Effector memory CD8-positive, alpha-beta T cell (primary cell): Measurements from ENCODE around the gene MINPP1.
A peak's percentile ranks its signal among the peaks of the same experiment; 100 is the strongest.

Experiments
- ATAC-seq: fragments of 150-1000 bp; cut with Tn5 transposase; replicated peaks from 2 replicates; pipeline ENCODE4 v1.10.0; 2021; ENCODE audit warnings: mild to moderate bottlenecking, moderate library complexity
- DNase-seq, 3 experiments: peaks; one replicate each; pipeline ENCODE4 v3.0.0; 2021
- H3K27ac Mint-ChIP-seq, 2 donors: one replicate each; pipeline ENCODE4 v1.8.0; 2022; ENCODE audit warnings: mild to moderate bottlenecking in 2 of 2, mixed read lengths in 2 of 2, moderate library complexity in 2 of 2
- H3K27me3 Mint-ChIP-seq, 2 donors: one replicate each; pipeline ENCODE4 v1.8.0; 2022; ENCODE audit warnings: mixed read lengths in 2 of 2
- H3K36me3 Mint-ChIP-seq: one replicate; pipeline ENCODE4 v1.8.0; 2022; ENCODE audit warnings: mild to moderate bottlenecking, moderate library complexity, mixed read lengths; ENCODE audit not compliant: insufficient read depth
- H3K4me1 Mint-ChIP-seq, 2 donors: one replicate each; pipeline ENCODE4 v1.8.0; 2022; ENCODE audit warnings: low read depth in 2 of 2, mixed read lengths in 2 of 2
- H3K4me3 Mint-ChIP-seq, 2 donors: one replicate each; pipeline ENCODE4 v1.8.0; 2022; ENCODE audit warnings: mild to moderate bottlenecking in 2 of 2, mixed read lengths in 2 of 2, moderate library complexity in 2 of 2
- H3K9me3 Mint-ChIP-seq, 2 donors: one replicate each; pipeline ENCODE4 v1.8.0; 2022; ENCODE audit warnings: mixed read lengths in 2 of 2

The MINPP1 gene

DNA sequence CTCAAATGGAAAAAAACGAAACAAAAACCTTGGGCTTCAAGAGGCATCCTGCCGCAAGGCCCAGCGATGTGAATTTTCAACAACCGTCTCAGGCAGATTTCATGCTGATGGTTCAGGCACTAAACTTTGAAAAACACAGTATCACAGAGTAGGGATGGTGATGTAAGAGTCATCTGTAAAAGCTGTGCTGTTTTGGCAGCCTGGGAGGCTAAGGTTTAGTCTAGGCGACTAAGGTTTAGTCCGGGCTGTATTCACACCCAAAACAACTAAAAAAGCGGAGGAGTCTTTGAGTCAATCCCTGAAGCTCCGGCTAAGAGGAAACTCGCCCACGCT, 420 bp upstream of the MINPP1 start:
- no peaks in the 10 kb centered on the region for H3K27me3 Mint-ChIP-seq
- peaks cover 16% of the 10 kb centered on the region for H3K36me3 Mint-ChIP-seq
- no peak for ATAC-seq
- peaks cover 11 to 21% of the 10 kb centered on the region in 2 donors for H3K4me1 Mint-ChIP-seq
- peak overlapping the region; percentile 64 to 89 for H3K27ac Mint-ChIP-seq
- no peak for DNase-seq
- H3K9me3 Mint-ChIP-seq = no peaks in the 10 kb centered on the region
- peak overlapping the region; percentile 95 to 97 for H3K4me3 Mint-ChIP-seq

DNA sequence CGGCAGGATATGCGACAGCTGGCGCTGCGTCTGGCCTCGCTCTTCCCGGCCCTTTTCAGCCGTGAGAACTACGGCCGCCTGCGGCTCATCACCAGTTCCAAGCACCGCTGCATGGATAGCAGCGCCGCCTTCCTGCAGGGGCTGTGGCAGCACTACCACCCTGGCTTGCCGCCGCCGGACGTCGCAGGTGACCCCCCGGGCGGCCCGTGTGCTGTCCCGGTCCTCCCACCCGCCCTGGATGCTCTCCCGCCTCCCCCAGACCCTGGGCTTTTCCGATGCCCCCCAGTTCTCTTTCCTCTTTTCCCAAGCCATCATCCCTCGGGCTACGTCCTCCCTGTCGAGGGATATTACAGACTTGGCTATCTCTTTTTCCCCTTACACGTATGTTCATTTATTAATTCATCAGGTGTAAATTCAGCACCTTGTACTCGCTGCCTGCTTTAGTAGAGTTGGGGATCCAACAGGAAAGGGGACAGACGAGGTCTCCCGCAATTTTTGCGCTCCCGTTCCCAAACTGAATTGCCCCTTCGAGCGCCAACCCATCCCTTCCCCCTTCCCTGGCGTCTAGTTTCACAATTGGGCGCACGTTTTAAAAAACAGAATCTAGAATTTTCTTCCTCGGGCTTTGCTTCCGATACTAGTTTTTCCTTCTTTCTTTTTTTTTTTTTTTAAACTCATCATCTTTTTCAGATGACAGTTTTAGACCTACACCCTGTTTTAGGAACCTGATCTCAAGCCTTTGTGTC, 846 bp downstream of the MINPP1 start:
- H3K4me3 Mint-ChIP-seq = peak overlapping the region; percentile 95 to 97
- DNase-seq (peak; percentile 8 to 17 (median 9)), ATAC-seq (peak; percentile 62)
- peaks cover 11 to 21% of the 10 kb centered on the region in 2 donors for H3K4me1 Mint-ChIP-seq
- no peaks in the 10 kb centered on the region for H3K27me3 Mint-ChIP-seq
- H3K36me3 Mint-ChIP-seq = peaks cover 17% of the 10 kb centered on the region
- peak overlapping the region; percentile 89 to 95 for H3K27ac Mint-ChIP-seq
- no peaks in the 10 kb centered on the region for H3K9me3 Mint-ChIP-seq

DNA sequence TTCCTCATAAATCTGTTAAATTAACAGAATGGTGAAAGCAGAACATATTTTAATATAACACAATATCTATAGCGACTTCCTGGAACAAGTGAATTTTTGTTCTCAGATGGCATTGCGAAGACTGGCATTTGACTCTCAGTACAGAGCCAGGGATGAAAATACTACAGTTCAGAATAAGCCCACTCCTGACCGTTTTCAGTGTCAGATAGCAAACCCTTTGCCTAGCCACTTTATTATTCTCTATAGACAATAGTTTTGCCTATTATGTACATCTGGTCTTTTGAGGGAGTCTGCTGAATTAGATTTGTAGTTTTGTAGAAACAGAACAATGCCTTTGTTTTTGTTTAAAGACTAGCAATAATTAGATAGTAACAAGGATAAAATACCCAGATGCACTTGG, 2.3 kb downstream of the MINPP1 start:
- Mint-ChIP-seq H3K9me3 (no peaks in the 10 kb centered on the region), H3K4me1 (peaks cover 11 to 29% of the 10 kb centered on the region in 2 donors), H3K4me3 (no peak overlapping the region), H3K27me3 (no peaks in the 10 kb centered on the region), H3K27ac (no peak overlapping the region), H3K36me3 (peaks cover 19% of the 10 kb centered on the region)
- ATAC-seq (no peak), DNase-seq (no peak)

DNA sequence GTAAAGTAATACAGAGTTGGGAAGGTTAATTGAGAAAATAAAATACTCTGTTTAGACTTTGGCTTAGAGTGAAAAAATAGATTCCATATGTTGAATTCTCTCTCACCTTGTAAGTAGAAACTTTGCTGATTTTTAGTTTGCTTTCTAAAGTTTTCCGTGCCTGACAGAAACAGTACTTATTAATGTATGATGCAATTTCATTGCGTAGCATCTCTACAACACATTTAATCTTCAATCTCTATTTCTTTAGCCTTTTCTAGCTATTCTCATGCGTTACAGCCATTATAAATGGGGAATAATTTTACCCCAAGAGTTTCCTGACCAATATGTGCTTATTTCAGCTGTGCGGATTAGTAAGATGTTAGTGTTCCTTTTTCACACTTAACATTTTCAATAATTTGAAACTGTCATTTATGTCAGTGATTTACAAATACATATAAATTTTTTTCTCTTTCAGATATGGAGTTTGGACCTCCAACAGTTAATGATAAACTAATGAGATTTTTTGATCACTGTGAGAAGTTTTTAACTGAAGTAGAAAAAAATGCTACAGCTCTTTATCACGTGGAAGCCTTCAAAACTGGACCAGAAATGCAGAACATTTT, 3.3 kb downstream of the MINPP1 start:
- ATAC-seq = no peak
- peaks cover 20% of the 10 kb centered on the region for H3K36me3 Mint-ChIP-seq
- H3K4me1 Mint-ChIP-seq = peaks cover 11 to 32% of the 10 kb centered on the region in 2 donors
- no peaks in the 10 kb centered on the region for H3K9me3 Mint-ChIP-seq
- no peak overlapping the region for H3K27ac Mint-ChIP-seq
- no peaks in the 10 kb centered on the region for H3K27me3 Mint-ChIP-seq
- no peak for DNase-seq
- H3K4me3 Mint-ChIP-seq = no peak overlapping the region

DNA sequence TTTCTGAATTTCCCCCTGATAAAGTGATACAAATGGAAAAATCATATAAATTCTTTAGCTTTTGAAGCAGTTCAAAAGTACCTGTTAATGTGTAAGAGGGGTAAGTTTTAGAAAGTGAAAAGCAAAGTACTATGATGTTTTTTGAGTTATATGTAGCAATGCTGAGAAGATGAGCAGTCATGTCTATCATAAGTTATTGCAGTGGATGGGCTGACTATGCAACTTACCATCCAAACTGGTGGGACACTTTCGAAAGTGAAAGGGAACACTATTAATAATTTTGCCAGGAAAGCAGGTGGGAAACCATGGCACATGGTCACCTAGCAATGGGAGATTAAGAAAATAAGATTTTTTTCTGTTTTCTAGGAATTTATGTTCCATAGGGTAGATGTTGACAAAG, 4.1 kb downstream of the MINPP1 start:
- ATAC-seq = no peak
- no peaks in the 10 kb centered on the region for H3K27me3 Mint-ChIP-seq
- no peak overlapping the region for H3K4me3 Mint-ChIP-seq
- no peak for DNase-seq
- no peaks in the 10 kb centered on the region for H3K9me3 Mint-ChIP-seq
- H3K36me3 Mint-ChIP-seq = peaks cover 27% of the 10 kb centered on the region
- H3K27ac Mint-ChIP-seq = no peak overlapping the region
- H3K4me1 Mint-ChIP-seq = peaks cover 11 to 32% of the 10 kb centered on the region in 2 donors

DNA sequence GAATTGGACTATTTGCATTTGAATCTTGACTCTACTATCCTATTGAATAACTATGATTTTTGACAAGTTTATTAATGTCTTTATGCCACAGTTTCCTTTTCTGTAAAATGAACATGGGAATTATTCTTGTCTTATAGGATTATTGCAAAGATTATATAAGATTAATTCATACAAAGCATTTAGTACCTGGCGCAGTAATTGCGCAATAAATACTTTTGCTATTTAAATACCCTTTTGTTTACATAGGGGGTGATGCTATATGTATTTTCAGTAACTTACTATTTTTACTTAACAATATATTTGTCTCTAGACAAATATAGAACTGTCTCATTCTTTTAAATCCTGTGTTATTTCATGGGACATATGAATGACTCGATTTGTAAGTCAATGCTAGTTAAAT, 5.3 kb downstream of the MINPP1 start:
- Mint-ChIP-seq H3K9me3 (no peaks in the 10 kb centered on the region), H3K36me3 (peaks cover 39% of the 10 kb centered on the region), H3K4me3 (no peak overlapping the region), H3K27me3 (no peaks in the 10 kb centered on the region), H3K27ac (no peak overlapping the region), H3K4me1 (peaks cover 11 to 32% of the 10 kb centered on the region in 2 donors)
- DNase-seq = no peak
- no peak for ATAC-seq

DNA sequence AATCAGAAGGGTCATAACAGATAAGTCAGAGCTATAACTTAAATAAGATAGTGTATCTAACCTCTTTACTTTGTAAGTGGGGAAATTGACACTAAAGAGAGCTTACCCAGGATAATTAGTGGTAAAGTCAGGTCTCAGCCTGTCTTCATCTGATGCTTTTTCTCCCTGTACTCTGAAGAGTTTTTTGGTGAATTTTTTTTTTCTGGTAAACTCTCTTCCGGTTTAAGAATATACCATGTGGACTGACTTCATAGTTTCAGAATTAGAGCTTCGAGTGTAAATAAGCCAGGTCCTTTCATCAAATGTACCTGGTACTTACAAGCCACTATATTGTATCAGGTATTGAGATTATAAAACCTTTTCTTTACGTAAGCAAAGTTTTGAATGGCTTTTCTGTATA, 6.8 kb downstream of the MINPP1 start:
- Mint-ChIP-seq H3K27me3 (no peaks in the 10 kb centered on the region), H3K9me3 (no peaks in the 10 kb centered on the region), H3K27ac (no peak overlapping the region), H3K4me3 (no peak overlapping the region), H3K4me1 (peaks cover 0 to 18% of the 10 kb centered on the region in 2 donors), H3K36me3 (peaks cover 37% of the 10 kb centered on the region)
- DNase-seq = no peak
- no peak for ATAC-seq

DNA sequence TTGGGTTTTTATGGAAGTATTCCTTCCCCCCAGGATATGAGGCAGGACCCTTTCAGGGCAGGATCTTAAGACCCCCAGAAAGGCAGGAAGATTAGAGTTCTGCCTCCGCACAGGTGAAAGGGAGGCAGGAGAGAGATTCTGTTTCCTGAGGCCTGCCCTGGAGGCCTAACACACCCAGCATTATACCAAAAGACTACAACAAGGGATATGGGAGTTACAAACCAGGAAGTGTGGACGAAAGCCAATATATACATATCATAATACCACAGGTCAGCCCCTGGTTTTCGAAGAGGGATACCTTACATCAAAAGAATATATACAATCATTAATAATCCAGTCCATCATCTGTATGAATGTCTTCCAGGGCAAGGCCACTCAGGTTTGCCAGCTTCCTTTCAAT, 14.2 kb downstream of the MINPP1 start:
- H3K9me3 Mint-ChIP-seq = no peaks in the 10 kb centered on the region
- peaks cover 0 to 3% of the 10 kb centered on the region in 2 donors for H3K4me1 Mint-ChIP-seq
- no peak for ATAC-seq
- H3K27ac Mint-ChIP-seq = no peak overlapping the region
- H3K27me3 Mint-ChIP-seq = no peaks in the 10 kb centered on the region
- DNase-seq = no peak
- H3K36me3 Mint-ChIP-seq = peaks cover 31% of the 10 kb centered on the region
- no peak overlapping the region for H3K4me3 Mint-ChIP-seq

DNA sequence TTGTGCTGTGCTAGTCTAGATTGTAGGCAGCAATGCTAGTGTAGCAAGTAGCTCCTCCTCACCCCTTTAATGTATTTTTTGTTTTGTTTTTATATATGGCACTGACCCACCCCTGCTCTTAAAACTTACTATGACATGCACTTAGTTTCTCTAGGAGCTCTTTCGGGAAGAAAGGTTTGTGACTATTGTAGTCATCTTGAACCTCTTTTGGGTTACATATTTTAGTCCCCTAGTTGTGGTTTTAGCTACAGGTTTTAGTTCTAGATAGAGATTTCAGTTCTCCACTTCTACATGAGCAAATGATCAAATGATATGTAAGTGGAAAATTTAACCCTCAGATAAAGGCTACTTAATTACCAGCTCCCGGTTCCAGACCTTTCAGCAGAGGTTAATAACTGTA, 14.9 kb downstream of the MINPP1 start:
- DNase-seq = no peak
- Mint-ChIP-seq H3K9me3 (no peaks in the 10 kb centered on the region), H3K4me1 (peaks cover 0 to 3% of the 10 kb centered on the region in 2 donors), H3K4me3 (no peak overlapping the region), H3K27ac (no peak overlapping the region), H3K36me3 (peaks cover 27% of the 10 kb centered on the region), H3K27me3 (no peaks in the 10 kb centered on the region)
- no peak for ATAC-seq

DNA sequence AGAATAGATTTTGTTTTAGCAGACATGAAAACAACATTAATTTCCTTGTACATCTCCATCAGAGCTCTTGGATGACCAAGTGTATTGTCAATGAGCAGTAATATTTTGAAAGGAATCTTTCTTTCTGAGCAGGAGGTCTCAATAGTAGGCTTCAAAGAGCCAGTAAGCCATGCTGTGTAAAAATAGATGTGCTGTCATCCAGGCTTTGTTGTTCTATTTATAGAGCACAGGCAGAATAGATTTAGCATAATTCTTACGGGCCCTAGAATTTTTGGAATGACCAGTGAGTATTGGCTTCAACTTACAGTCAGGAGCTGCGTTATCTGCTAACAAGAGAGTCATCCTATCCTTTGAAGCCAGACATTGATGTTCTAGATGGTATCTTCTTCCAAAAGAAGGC, 19.0 kb downstream of the MINPP1 start:
- Mint-ChIP-seq H3K36me3 (peaks cover 16% of the 10 kb centered on the region), H3K4me1 (peaks cover 10 to 13% of the 10 kb centered on the region in 2 donors), H3K4me3 (no peak overlapping the region), H3K27ac (no peak overlapping the region), H3K27me3 (no peaks in the 10 kb centered on the region), H3K9me3 (no peaks in the 10 kb centered on the region)
- ATAC-seq (no peak), DNase-seq (no peak)

DNA sequence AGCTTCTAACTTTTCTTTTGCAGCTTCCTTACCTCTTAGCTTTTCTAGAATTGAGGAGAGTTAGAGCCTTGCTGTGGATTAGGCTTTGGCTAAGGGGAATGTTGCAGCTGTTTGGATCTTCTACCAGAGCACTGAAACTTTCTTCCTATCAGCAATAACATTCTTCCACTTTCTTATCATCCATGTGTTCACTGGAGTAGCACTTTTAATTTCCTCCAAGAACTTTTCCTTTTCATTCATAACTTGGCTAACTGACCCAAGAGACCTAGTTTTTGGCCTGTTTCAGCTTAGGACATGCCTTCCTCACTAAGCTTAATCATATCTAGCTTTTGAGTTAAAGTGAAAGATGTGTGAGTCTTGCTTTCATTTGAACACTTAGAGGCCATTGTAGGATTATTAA, 19.6 kb downstream of the MINPP1 start:
- H3K27me3 Mint-ChIP-seq = no peaks in the 10 kb centered on the region
- H3K36me3 Mint-ChIP-seq = peaks cover 16% of the 10 kb centered on the region
- peaks cover 12 to 17% of the 10 kb centered on the region in 2 donors for H3K4me1 Mint-ChIP-seq
- H3K27ac Mint-ChIP-seq = no peak overlapping the region
- no peak overlapping the region for H3K4me3 Mint-ChIP-seq
- no peaks in the 10 kb centered on the region for H3K9me3 Mint-ChIP-seq
- DNase-seq = no peak
- no peak for ATAC-seq

DNA sequence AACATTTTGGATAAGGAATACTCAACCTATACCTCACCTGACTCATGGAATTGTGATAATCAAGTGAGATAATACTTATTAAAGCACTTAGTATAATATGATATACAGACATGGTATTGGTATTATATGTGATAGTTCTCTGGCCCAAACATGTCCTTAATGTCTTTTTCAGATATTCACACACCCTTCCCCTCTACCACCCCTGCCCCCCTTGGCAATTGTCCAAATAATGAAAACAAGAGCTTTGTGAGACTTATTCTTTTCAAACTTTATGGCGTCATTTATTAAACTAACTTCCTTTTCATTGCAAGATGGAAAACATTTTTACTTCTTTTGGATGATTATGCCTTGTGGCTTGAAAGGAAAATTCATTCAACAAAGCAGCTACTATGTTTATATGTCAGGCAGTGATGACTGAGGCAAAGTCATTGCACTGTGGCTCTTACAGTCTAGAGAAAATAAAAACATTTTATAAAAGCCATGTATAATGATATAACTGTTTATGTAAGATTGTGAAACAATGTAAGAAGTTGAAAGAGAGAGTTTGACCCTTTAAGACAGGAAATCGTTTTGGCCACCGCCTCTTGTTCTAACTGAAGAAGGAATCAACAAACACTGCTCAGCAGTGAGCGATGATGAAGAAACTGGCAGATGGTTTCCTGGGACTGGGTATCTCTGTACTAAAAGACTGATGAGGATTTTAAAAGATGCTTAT, 27.4 kb downstream of the MINPP1 start:
- Mint-ChIP-seq H3K27me3 (no peaks in the 10 kb centered on the region), H3K4me1 (peaks cover 9 to 22% of the 10 kb centered on the region in 2 donors), H3K27ac (no peak overlapping the region), H3K4me3 (no peak overlapping the region), H3K9me3 (no peaks in the 10 kb centered on the region), H3K36me3 (peaks cover 4% of the 10 kb centered on the region)
- DNase-seq (no peak), ATAC-seq (no peak)

DNA sequence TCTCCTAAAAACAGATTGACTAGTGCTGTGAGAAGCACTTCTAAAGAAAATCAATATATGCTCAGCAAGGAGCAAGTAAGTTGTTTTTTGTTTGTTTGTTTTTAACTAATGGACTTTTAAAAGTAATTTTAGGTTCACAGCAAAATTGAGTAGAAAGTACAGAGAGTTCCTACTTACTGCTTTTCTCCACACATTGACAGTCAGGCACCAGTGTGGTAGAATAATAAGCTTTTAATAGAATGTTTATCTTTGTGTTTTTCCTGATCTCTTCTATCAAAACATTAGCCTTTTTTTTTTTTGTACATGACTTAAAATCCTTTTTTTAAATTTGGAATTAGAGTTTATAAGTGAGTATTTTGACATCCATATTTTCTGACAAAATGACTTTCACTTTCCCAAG, 28.0 kb downstream of the MINPP1 start:
- ATAC-seq = no peak
- Mint-ChIP-seq H3K9me3 (no peaks in the 10 kb centered on the region), H3K4me3 (no peak overlapping the region), H3K27me3 (no peaks in the 10 kb centered on the region), H3K27ac (no peak overlapping the region), H3K36me3 (peaks cover 2% of the 10 kb centered on the region), H3K4me1 (peaks cover 9 to 24% of the 10 kb centered on the region in 2 donors)
- DNase-seq = no peak
